GM10266 (cell line): Measurements from ENCODE around the gene EMCN.
"Not testable (repeated sequence)": the region's sequence is repeated elsewhere in the genome, so short reads cannot be mapped to it uniquely, and the experiment has no call there.

Source experiments
- DNase-seq: peaks from one replicate; pipeline ENCODE4 v3.0.0; 2012; ENCODE audit errors: extremely low spot score
- TF ChIP-seq, protein P1 (sequence below): IDR thresholded peaks from 2 replicates; pipeline ENCODE4 v1.5.1; 2012; ENCODE audit warnings: mild to moderate bottlenecking, low read depth; ENCODE audit not compliant: control insufficient read depth, insufficient read depth; ENCODE audit errors: missing control alignments

The EMCN gene

DNA sequence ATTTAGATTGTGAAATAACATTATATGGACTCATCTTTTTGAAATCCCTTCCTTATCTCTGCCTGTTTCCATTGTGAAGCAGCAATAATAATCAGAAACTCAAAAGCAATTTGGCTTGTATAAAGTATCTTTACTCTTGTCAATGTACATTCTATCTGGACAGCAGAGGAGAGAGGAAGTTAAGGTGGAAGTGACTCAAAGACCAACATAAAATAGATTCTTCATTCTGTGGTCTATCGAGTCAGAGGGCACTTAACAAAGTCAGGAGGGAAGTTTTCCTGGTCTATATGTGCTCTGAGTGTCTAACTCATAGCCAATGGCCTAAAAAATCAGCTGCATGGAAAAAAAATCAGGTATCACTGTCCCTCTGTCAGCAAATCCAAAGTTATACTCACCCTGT is 155.5 kb downstream of the EMCN start:
- TF ChIP-seq, protein P1, sequence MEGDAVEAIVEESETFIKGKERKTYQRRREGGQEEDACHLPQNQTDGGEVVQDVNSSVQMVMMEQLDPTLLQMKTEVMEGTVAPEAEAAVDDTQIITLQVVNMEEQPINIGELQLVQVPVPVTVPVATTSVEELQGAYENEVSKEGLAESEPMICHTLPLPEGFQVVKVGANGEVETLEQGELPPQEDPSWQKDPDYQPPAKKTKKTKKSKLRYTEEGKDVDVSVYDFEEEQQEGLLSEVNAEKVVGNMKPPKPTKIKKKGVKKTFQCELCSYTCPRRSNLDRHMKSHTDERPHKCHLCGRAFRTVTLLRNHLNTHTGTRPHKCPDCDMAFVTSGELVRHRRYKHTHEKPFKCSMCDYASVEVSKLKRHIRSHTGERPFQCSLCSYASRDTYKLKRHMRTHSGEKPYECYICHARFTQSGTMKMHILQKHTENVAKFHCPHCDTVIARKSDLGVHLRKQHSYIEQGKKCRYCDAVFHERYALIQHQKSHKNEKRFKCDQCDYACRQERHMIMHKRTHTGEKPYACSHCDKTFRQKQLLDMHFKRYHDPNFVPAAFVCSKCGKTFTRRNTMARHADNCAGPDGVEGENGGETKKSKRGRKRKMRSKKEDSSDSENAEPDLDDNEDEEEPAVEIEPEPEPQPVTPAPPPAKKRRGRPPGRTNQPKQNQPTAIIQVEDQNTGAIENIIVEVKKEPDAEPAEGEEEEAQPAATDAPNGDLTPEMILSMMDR = no peak

GRCh38 chr4:100361336-100361735 is 156.5 kb downstream of the EMCN start:
- no peak for DNase-seq
- TF ChIP-seq, protein P1 = no peak

More for the DNA sequence above, 155.5 kb downstream of the EMCN start:
- DNase-seq = no peak

DNA sequence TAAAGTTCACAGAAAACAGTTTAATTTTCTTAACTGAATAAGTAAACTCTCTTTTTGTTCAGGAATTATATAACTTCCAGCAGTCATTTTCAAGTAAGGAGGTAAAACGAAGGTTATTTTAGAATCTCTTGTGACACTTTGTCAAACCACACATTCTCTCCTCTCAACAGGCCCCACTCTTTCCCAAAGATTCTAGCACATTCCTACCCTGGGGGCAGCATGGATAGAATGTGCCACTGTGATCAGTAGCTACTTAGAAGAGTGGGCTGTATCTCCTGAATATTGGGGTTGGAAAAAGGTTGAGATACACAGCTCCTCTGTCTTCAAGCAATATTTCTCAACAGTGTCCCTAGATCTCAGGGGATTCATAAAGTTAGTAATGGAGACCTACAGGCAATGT is 157.6 kb downstream of the EMCN start:
- TF ChIP-seq, protein P1 = no peak
- DNase-seq = no peak

- TF ChIP-seq, protein P1 = no peak
- no peak for DNase-seq
These were observed 158.4 kb downstream of the EMCN start for GRCh38 chr4:100359441-100359840.

- TF ChIP-seq, protein P1 = no peak
- no peak for DNase-seq
These were observed 160.3 kb downstream of the EMCN start for GRCh38 chr4:100357542-100357941.

- TF ChIP-seq, protein P1 = no peak
- no peak for DNase-seq
These were observed 161.7 kb downstream of the EMCN start for GRCh38 chr4:100356172-100356571.

DNA sequence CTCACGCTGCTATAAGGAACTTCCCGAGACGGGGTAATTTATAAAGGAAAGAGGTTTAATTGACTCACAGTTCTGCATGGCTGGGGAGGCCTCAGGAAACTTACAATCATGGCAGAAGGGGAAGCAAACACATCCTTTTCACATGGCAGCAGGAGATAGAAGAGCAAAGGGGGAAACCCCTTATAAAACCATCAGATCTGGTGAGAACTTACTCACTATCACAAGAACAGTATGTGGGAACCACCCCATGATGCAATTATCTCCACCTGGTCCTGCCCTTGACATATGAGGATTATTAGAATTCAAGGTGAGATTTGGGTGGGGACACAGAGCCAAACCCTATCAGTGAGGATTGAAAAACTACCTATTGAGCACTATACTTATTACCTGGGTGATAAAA is 165.5 kb downstream of the EMCN start:
- DNase-seq = not testable (repeated sequence)

- TF ChIP-seq, protein P1 = no peak
- no peak for DNase-seq
These were observed 169.3 kb downstream of the EMCN start for GRCh38 chr4:100348473-100348872.
